HL-60 (cell line): ENCODE results near the gene TLK2.
"Not testable (repeated sequence)": the region's sequence is repeated elsewhere in the genome, so short reads cannot be mapped to it uniquely, and the experiment has no call there.

Experiments
- GABPA ChIP-seq: IDR thresholded peaks from 2 replicates; pipeline ENCODE4 v1.6.1; 2012; ENCODE audit warnings: low read depth
- POLR2AphosphoS5 ChIP-seq: IDR thresholded peaks from 2 replicates; pipeline ENCODE4 v1.6.1; 2012; ENCODE audit warnings: low read depth
- SPI1 ChIP-seq: IDR thresholded peaks from 2 replicates; pipeline ENCODE4 v1.6.1; 2012; ENCODE audit warnings: low read depth, mild to moderate bottlenecking, borderline replicate concordance
- TF ChIP-seq, protein P1 (sequence below): IDR thresholded peaks from one replicate; pipeline ENCODE4 v1.5.1; 2011; ENCODE audit warnings: low read length, control low read depth, inconsistent platforms; ENCODE audit not compliant: insufficient read depth
- TF ChIP-seq, protein P2 (sequence below): IDR thresholded peaks from 2 replicates; pipeline ENCODE4 v1.6.1; 2012; ENCODE audit warnings: low read depth; ENCODE audit not compliant: insufficient replicate concordance

- TF ChIP-seq, protein P1, sequence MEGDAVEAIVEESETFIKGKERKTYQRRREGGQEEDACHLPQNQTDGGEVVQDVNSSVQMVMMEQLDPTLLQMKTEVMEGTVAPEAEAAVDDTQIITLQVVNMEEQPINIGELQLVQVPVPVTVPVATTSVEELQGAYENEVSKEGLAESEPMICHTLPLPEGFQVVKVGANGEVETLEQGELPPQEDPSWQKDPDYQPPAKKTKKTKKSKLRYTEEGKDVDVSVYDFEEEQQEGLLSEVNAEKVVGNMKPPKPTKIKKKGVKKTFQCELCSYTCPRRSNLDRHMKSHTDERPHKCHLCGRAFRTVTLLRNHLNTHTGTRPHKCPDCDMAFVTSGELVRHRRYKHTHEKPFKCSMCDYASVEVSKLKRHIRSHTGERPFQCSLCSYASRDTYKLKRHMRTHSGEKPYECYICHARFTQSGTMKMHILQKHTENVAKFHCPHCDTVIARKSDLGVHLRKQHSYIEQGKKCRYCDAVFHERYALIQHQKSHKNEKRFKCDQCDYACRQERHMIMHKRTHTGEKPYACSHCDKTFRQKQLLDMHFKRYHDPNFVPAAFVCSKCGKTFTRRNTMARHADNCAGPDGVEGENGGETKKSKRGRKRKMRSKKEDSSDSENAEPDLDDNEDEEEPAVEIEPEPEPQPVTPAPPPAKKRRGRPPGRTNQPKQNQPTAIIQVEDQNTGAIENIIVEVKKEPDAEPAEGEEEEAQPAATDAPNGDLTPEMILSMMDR, result not testable (repeated sequence)
- not testable (repeated sequence) for TF ChIP-seq POLR2AphosphoS5, GABPA, SPI1
- TF ChIP-seq, protein P2, sequence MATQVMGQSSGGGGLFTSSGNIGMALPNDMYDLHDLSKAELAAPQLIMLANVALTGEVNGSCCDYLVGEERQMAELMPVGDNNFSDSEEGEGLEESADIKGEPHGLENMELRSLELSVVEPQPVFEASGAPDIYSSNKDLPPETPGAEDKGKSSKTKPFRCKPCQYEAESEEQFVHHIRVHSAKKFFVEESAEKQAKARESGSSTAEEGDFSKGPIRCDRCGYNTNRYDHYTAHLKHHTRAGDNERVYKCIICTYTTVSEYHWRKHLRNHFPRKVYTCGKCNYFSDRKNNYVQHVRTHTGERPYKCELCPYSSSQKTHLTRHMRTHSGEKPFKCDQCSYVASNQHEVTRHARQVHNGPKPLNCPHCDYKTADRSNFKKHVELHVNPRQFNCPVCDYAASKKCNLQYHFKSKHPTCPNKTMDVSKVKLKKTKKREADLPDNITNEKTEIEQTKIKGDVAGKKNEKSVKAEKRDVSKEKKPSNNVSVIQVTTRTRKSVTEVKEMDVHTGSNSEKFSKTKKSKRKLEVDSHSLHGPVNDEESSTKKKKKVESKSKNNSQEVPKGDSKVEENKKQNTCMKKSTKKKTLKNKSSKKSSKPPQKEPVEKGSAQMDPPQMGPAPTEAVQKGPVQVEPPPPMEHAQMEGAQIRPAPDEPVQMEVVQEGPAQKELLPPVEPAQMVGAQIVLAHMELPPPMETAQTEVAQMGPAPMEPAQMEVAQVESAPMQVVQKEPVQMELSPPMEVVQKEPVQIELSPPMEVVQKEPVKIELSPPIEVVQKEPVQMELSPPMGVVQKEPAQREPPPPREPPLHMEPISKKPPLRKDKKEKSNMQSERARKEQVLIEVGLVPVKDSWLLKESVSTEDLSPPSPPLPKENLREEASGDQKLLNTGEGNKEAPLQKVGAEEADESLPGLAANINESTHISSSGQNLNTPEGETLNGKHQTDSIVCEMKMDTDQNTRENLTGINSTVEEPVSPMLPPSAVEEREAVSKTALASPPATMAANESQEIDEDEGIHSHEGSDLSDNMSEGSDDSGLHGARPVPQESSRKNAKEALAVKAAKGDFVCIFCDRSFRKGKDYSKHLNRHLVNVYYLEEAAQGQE, result not testable (repeated sequence)
Observed at GRCh38 chr17:62507191-62507836, 28.7 kb downstream of the TLK2 start.
